Measurements from ENCODE around the gene FLVCR2.

Gene FLVCR2, protein sequence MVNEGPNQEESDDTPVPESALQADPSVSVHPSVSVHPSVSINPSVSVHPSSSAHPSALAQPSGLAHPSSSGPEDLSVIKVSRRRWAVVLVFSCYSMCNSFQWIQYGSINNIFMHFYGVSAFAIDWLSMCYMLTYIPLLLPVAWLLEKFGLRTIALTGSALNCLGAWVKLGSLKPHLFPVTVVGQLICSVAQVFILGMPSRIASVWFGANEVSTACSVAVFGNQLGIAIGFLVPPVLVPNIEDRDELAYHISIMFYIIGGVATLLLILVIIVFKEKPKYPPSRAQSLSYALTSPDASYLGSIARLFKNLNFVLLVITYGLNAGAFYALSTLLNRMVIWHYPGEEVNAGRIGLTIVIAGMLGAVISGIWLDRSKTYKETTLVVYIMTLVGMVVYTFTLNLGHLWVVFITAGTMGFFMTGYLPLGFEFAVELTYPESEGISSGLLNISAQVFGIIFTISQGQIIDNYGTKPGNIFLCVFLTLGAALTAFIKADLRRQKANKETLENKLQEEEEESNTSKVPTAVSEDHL

DNA sequence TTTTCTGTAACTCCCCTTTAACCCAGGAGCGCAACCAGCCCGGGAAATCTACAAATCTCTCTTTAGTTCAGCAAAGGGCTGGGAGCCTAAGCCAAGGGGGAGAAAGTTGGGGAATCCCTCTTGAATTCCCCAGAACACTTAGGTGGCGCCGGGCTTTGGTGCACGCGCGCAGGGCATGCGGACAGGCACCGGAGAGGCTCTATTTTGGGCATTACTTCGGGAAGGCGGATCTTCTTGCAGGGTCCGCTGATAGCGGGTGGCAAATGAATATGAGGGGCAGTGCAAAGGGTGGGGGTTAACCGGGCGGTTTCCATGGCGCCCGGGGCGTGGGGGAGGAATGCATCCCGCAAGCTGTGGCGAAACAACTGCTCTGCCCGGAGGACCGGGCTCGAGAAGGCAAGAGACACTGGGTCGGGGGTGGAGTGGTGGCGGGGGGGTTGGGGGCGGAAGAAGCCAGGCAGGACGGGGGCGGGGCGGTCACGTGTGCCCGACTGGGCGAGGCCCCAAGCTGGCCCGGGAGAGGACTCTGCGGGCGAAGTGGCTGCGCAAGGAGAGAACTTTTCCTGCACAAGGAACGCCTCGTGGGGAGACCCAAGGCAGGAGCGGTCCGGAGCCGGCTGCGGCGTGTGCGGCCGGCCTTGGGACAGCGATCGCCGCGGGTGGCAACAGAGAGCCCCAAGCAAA is at the start of gene FLVCR2:
FLVCR2 (plus strand) TSS at position 519 of the 684 bp plus-strand sequence. CDS start 353 bp downstream, outside the sequence.
- peak; percentile 27 for DNase-seq (ENCODE audit: insufficient read length, low spot score)
- TF ChIP-seq, protein P1, sequence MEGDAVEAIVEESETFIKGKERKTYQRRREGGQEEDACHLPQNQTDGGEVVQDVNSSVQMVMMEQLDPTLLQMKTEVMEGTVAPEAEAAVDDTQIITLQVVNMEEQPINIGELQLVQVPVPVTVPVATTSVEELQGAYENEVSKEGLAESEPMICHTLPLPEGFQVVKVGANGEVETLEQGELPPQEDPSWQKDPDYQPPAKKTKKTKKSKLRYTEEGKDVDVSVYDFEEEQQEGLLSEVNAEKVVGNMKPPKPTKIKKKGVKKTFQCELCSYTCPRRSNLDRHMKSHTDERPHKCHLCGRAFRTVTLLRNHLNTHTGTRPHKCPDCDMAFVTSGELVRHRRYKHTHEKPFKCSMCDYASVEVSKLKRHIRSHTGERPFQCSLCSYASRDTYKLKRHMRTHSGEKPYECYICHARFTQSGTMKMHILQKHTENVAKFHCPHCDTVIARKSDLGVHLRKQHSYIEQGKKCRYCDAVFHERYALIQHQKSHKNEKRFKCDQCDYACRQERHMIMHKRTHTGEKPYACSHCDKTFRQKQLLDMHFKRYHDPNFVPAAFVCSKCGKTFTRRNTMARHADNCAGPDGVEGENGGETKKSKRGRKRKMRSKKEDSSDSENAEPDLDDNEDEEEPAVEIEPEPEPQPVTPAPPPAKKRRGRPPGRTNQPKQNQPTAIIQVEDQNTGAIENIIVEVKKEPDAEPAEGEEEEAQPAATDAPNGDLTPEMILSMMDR (IDR thresholded peaks at IDR 0.05; ENCODE audit: insufficient read depth, missing control alignments) = no peak
- FAIRE-seq = no peak

DNA sequence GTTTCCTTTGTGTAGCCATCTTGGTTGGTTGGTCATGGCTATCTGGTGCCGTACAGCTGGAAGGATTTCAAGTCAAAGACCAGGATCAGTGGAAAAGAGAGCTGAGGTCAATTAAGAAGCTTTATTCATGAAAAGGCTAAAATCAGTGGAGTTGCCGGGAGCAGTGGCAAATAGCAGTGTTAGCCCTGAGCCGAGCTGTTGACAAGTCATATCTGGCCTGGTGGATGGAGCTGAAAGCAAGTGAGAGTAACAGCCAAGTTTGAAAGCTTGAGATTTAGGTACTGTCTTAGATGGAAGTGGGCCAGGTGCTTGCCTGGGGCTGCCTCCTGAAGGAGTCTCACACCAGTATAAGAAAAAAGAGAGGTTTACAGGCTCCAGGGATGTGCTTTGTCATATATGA is 47.2 kb upstream of the FLVCR2 start:
- FAIRE-seq = no peak
- no peak for DNase-seq (ENCODE audit: insufficient read length, low spot score)
- TF ChIP-seq, protein P1 (IDR thresholded peaks at IDR 0.05; ENCODE audit: insufficient read depth, missing control alignments) = no peak

DNA sequence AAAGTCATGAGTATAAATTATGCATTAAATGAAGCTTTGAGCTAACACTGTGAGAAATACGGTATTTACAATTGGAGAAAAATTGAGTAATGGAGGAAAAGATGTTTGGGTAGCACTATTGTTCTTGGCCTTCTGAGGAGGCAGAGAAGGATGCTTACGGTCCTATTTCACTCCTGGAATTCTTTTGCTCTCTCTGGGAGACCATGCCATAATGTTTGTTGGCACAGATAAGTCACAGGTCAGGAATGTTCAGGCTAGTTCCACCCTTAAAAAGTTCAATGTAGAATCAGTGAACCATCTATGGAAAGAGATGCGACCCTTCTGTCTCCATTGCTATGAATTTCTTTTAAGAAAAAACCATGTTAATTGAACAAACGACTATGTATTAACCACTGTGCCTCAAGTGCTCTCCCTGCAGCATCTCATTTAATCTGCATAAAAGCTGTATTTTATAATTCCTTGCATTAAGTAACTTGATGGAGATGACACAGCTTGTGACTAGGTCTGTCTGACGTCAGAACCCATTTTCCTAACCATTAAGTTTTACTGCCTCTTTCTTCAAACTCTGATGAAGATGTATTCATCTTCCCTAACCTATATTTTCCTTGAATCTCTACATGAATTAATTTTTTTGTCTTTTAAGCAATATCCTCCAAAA is 46.6 kb upstream of the FLVCR2 start:
- TF ChIP-seq, protein P1 (IDR thresholded peaks at IDR 0.05; ENCODE audit: insufficient read depth, missing control alignments) = no peak
- no peak for DNase-seq (ENCODE audit: insufficient read length, low spot score)
- no peak for FAIRE-seq

DNA sequence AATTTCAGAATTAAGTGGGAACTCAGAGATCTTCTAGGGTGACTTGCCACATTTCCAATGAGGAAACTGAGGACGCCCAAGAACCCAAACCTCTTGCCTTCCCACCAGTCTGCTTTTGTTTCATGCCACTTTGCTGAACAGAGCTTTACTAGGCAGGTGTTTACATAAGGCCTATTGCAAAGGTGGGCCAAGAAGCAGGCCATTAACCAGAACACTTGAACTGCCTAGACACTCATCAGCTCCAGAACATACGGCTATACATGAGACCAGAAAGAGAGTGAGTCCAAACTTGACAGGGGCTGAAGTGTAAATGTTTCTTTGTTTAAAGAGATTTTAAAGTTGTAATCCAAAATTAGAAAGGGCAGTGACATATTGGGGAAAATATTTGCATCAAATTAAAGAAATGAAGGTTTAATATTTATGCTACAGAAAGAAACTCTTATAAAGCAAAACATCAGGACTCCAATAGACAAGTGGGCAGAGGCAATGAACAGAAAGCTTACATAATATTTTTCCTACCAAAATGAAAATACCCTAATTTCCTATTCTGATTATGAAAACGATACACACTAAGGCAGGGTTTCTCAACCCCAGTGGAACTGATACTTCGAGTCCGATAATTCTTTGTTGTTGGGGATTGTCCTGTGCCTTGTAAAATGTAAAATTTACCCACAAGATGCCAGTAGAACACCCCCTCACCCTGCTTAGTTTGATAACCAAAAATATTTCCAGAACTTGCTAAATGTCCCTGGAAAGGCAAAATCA is 44.4 kb upstream of the FLVCR2 start:
- TF ChIP-seq, protein P1 (IDR thresholded peaks at IDR 0.05; ENCODE audit: insufficient read depth, missing control alignments) = no peak
- DNase-seq (ENCODE audit: insufficient read length, low spot score) (no peak), FAIRE-seq (no peak)

DNA sequence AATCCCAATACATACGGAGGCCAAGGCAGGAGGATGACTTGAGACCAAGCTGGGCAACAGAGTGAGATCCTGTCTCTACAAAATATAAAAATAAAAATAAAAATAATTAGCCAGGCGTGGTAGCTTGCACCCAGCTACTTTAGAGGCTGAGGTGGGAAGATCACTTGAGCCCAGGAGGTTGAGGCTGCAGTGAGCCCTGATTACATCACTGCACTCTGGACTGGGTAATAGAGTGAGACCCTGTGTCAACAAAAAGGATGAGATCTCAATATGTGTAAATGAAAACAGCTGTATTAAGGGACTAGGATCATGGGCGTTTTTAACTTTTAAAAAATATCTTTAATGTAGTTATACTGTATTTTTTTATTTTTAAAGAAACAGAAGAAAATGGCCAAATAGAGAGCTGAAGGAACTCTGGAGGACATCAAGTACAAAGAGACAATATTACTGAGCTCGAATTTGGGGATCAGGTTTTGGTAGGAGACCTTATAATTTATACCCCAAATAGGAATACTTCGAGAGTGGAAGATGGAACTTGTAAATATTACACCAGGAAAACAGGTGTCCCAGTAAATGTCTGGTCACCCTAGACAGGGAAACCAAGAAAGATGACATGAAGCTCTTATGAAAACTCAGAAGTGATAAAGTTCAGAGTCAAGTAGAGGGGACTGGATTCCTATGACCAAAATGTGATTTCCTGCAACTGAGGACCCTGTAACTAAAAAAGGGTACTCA is 43.1 kb upstream of the FLVCR2 start:
- no peak for FAIRE-seq
- TF ChIP-seq, protein P1 (IDR thresholded peaks at IDR 0.05; ENCODE audit: insufficient read depth, missing control alignments) = no peak
- DNase-seq (ENCODE audit: insufficient read length, low spot score) = no peak

DNA sequence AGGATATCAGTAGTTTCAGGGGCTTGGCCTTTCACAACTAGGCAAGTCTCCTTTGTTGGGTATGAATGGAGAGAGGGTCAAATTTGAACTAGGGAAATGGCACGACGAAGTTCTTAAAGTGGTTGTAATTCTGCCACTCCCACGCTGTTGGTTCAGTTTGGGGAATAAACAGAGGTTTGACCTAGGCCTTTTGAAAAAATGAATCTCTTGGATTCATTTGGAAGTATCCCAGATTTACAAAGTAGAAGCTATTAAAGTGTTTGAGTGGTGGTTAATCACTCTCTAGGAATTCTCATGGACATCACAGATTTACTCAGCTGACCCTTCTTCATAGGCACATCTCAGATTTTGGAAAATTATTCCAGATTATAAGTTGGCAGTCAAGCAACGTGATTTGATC is 41.3 kb upstream of the FLVCR2 start:
- DNase-seq (ENCODE audit: insufficient read length, low spot score) (no peak), FAIRE-seq (no peak)
- TF ChIP-seq, protein P1 (IDR thresholded peaks at IDR 0.05; ENCODE audit: insufficient read depth, missing control alignments) = no peak
